ENCODE measurements around the gene SLC24A3. TPM values are rescaled to one million over a fixed set of nuclear protein-coding genes. Genes with fewer than 3 reads are reported as not detected.

SLC24A3 gene
- total RNA-seq, 1 donor from 2014 or later: 13.1 TPM

DNA sequence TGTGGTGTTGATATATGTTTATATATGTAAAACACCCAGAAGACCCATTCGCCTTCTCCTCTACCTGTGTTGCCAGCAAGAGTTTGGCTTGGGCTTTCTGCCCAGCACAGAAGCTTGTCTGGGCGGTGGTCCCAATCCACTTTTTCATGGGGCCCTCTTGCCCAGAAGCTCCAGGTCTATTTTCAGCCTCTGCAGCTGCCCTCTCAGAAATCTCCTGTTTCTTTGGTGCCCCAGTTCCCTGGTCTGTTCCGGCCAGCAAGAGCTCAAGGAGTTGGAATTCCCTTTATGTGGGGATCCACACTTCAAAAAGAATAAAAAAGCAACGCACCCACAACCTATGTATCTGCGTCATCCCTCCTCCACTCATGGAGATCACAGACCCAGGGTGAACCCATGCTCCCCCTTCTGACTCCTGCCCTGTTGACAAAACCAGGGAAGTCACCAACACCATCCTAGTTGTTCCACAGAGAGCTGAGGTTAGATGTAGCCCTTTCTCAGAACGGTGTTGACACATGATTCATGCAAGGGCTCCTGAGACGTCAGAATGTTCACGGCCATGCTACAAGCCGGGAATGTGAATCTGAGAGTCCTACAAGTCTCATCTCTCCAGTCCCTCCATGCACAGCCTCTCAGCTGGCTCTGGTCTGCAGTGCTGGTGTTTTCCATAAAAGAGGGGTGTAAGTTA lies 388.8 kb downstream of the SLC24A3 start:
- H3K9me3 ChIP-seq: no peaks in the 10 kb centered on the region
- no peak for ATAC-seq
- TF ChIP-seq CTCF (IDR thresholded peaks at IDR 0.05): no peak
- H3K4me1 ChIP-seq: no peaks in the 10 kb centered on the region
- H3K36me3 ChIP-seq: no peaks in the 10 kb centered on the region
- no peak overlapping the region for H3K4me3 ChIP-seq
- intact Hi-C loops (cut with DNase I): no loop called here
- no peak for DNase-seq
- no peak overlapping the region for H3K27ac ChIP-seq
- H3K27me3 ChIP-seq: no peaks in the 10 kb centered on the region

GRCh38 chr20:19602675-19603375 lies 390.4 kb downstream of the SLC24A3 start:
- no peaks in the 10 kb centered on the region for H3K36me3 ChIP-seq
- H3K4me1 ChIP-seq: no peaks in the 10 kb centered on the region
- intact Hi-C loops (cut with DNase I): no loop called here
- DNase-seq (no peak), ATAC-seq (no peak)
- no peak overlapping the region for H3K27ac ChIP-seq
- H3K4me3 ChIP-seq: no peak overlapping the region
- TF ChIP-seq CTCF (IDR thresholded peaks at IDR 0.05): no peak
- H3K9me3 ChIP-seq: no peaks in the 10 kb centered on the region
- no peaks in the 10 kb centered on the region for H3K27me3 ChIP-seq

DNA sequence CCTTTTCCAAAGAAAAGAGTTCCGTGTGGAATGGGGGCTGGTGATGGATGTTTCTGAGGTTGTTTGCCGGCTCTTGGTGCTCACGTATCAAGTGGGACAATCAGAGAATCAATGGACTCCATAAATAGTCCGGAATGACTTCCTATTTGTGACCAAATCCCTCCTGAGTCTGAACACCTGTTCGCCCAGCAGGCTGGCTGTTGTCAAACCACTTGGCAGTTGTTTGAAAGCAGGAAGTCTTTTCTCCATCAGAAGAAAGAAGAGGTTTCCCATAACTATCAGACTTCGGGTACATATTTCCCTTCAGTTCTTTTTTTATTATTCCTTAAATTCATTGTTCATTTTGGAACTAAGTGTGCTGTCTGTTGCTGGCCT lies 390.9 kb downstream of the SLC24A3 start:
- H3K4me3 ChIP-seq: no peak overlapping the region
- intact Hi-C loops (cut with DNase I): no loop called here
- no peak overlapping the region for H3K27ac ChIP-seq
- TF ChIP-seq CTCF (IDR thresholded peaks at IDR 0.05): no peak
- no peak for DNase-seq
- H3K9me3 ChIP-seq: no peaks in the 10 kb centered on the region
- no peaks in the 10 kb centered on the region for H3K27me3 ChIP-seq
- no peaks in the 10 kb centered on the region for H3K4me1 ChIP-seq
- H3K36me3 ChIP-seq: no peaks in the 10 kb centered on the region
- ATAC-seq: no peak

- no peak overlapping the region for H3K4me3 ChIP-seq
- H3K9me3 ChIP-seq: no peaks in the 10 kb centered on the region
- DNase-seq: no peak
- H3K27ac ChIP-seq: no peak overlapping the region
- no peak for TF ChIP-seq CTCF (IDR thresholded peaks at IDR 0.05)
- H3K36me3 ChIP-seq: no peaks in the 10 kb centered on the region
- no peak for ATAC-seq
- intact Hi-C loops (cut with DNase I): no loop called here
- no peaks in the 10 kb centered on the region for H3K4me1 ChIP-seq
- H3K27me3 ChIP-seq: no peaks in the 10 kb centered on the region
Observed at GRCh38 chr20:19605786-19606485, 393.5 kb downstream of the SLC24A3 start.

- intact Hi-C loops (cut with DNase I): no loop called here
- TF ChIP-seq CTCF (IDR thresholded peaks at IDR 0.05): no peak
- ATAC-seq (no peak), DNase-seq (no peak)
- Histone ChIP-seq H3K27ac (no peak overlapping the region), H3K4me1 (no peaks in the 10 kb centered on the region), H3K4me3 (no peak overlapping the region), H3K27me3 (no peaks in the 10 kb centered on the region), H3K9me3 (no peaks in the 10 kb centered on the region), H3K36me3 (no peaks in the 10 kb centered on the region)
Observed at GRCh38 chr20:19609642-19610223, 397.3 kb downstream of the SLC24A3 start.

All from upper lobe of right lung (tissue), 1 donor.